ENCODE results near the gene ANGPTL8. TPM values are rescaled to one million over a fixed set of nuclear protein-coding genes. Genes with fewer than 3 reads are reported as not detected.

Gene ANGPTL8
- total and polyA plus RNA-seq, 2 of the 13 experiments (the other 11 are each of a cell fraction or from before 2014, with no cell fraction given): 27.3 to 243 TPM

DNA sequence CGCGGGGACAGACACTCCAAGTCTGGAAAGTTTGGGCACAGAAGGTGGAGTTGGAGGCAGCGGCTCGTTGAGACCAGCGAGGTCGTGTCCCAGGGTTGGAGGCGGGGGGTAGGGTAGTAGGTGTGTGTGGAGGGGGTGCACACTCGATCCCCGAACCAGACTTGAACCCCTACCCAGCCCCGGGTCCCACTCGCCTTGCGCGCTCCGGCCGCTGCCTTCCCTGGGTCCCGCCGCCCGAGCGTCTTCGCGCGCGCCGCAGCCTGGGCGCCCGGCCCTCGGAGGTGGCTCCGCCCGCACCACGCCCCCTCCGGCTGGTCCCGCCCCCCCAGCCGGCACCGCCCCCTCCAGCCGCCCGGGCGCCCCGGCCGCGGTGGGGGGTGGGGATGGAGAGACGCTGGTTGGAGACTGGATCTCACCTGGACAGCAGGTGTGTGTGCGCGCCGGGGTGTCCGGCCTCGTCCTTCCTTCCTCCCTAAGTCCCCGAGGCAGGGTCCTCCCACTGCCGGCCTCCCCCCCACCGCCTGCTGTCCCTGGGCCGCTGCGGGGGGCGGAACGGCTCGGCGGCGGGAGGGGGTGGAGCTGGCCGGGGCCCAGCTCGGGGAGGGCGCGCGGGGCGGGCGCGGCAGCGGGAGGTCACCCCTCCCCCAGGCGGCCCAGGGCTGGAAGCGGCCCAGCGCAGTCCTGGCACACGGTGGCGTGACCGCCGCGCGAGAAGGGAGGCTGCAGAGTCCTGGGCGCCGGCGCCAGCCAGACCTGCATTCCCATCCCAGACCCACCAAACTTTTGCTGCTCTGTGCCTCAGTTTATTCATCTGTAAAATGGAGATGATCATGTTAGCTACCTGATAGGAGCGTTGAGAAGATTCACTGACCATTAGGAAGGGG, 41.9 kb upstream of the ANGPTL8 start, which contains the start of gene KANK2 (continued):
- TF ChIP-seq ZNF362 (CRISPR knock-in tag; IDR thresholded peaks at IDR 0.05; ENCODE audit: borderline replicate concordance): no peak
- no peak for TF ChIP-seq ZNF598 (CRISPR knock-in tag; IDR thresholded peaks at IDR 0.05; ENCODE audit: borderline replicate concordance)
- TF ChIP-seq TBX2 (CRISPR knock-in tag; IDR thresholded peaks at IDR 0.05; ENCODE audit: borderline replicate concordance): no peak
- TF ChIP-seq ARID3A (IDR thresholded peaks at IDR 0.05; ENCODE audit: low read depth, low read length): no peak
- no peak for TF ChIP-seq ZNF552 (CRISPR knock-in tag; IDR thresholded peaks at IDR 0.05; ENCODE audit: borderline replicate concordance)
- TF ChIP-seq TFDP2 (CRISPR knock-in tag; IDR thresholded peaks at IDR 0.05): no peak
- TF ChIP-seq, protein P1, sequence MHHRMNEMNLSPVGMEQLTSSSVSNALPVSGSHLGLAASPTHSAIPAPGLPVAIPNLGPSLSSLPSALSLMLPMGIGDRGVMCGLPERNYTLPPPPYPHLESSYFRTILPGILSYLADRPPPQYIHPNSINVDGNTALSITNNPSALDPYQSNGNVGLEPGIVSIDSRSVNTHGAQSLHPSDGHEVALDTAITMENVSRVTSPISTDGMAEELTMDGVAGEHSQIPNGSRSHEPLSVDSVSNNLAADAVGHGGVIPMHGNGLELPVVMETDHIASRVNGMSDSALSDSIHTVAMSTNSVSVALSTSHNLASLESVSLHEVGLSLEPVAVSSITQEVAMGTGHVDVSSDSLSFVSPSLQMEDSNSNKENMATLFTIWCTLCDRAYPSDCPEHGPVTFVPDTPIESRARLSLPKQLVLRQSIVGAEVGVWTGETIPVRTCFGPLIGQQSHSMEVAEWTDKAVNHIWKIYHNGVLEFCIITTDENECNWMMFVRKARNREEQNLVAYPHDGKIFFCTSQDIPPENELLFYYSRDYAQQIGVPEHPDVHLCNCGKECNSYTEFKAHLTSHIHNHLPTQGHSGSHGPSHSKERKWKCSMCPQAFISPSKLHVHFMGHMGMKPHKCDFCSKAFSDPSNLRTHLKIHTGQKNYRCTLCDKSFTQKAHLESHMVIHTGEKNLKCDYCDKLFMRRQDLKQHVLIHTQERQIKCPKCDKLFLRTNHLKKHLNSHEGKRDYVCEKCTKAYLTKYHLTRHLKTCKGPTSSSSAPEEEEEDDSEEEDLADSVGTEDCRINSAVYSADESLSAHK (CRISPR knock-in tag; IDR thresholded peaks at IDR 0.05; ENCODE audit: borderline replicate concordance): no peak
- TF ChIP-seq ZNF367 (CRISPR knock-in tag; IDR thresholded peaks at IDR 0.05; ENCODE audit: borderline replicate concordance): no peak; the same call in 1 of the 2 replicates
- TF ChIP-seq RFX5 (IDR thresholded peaks at IDR 0.05; ENCODE audit: low read depth, low read length): no peak
- TF ChIP-seq ZNF570 (CRISPR knock-in tag; IDR thresholded peaks at IDR 0.05; ENCODE audit: borderline replicate concordance): no peak
- TF ChIP-seq ZBTB39 (CRISPR knock-in tag; IDR thresholded peaks at IDR 0.05): 0 out of 2 replicates have a peak, but pooled peaks have one; percentile 31
- TF ChIP-seq ZNF572 (CRISPR knock-in tag; IDR thresholded peaks at IDR 0.05): no peak
- no peak for TF ChIP-seq HOXA9 (CRISPR knock-in tag; IDR thresholded peaks at IDR 0.05; ENCODE audit: borderline replicate concordance)
- no peak for TF ChIP-seq CBX2 (IDR thresholded peaks at IDR 0.05; ENCODE audit: low read depth, low read length)
- no peak for TF ChIP-seq CBX2 (CRISPR knock-in tag; IDR thresholded peaks at IDR 0.05; ENCODE audit: low read depth)
- TF ChIP-seq KLF9 (CRISPR knock-in tag; IDR thresholded peaks at IDR 0.05; ENCODE audit: low read depth): no peak
- no peak for TF ChIP-seq ZNF670 (CRISPR knock-in tag; IDR thresholded peaks at IDR 0.05; ENCODE audit: borderline replicate concordance)
- TF ChIP-seq E2F5 (CRISPR knock-in tag; conservative IDR thresholded peaks at IDR 0.05): 0 out of 2 replicates have a peak, but pooled peaks have one; percentile 13

Data from HepG2 (cell line).